Activated CD8-positive, alpha-beta T cell treated with anti-CD3 and anti-CD28 coated beads for 36 hours (primary cell): ENCODE measurements around the gene TMEM171. TPM values are rescaled to one million over a fixed set of nuclear protein-coding genes. Genes with fewer than 3 reads are reported as not detected.
A peak's percentile ranks its signal among the peaks of the same experiment; 100 is the strongest.

ENCODE experiments used
- ATAC-seq: fragments of 200-7000 bp; cut with Tn5 transposase; one replicate; pipeline ENCODE4 v1.10.0; 2021; ENCODE audit warnings: mild to moderate bottlenecking, moderate library complexity
- CTCF ChIA-PET: fragments of 350-600 bp; sonication (Branson Sonifier 250); formaldehyde crosslinking; loops from one replicate; lab custom pipeline; 2021; ENCODE audit warnings: antibody characterized with exemption; lab: Charles Lee
- POLR2A ChIA-PET: fragments of 350-600 bp; sonication (Branson Sonifier 250); formaldehyde crosslinking; loops from one replicate; lab custom pipeline; 2021; ENCODE audit warnings: antibody characterized with exemption; lab: Charles Lee
- DNase-seq: peaks from one replicate; pipeline ENCODE4 v3.0.0-alpha.2; 2020
- H3K27ac Mint-ChIP-seq: one replicate; pipeline ENCODE4 v1.8.0; 2021; ENCODE audit warnings: mild to moderate bottlenecking, mixed read lengths
- H3K27me3 Mint-ChIP-seq: one replicate; pipeline ENCODE4 v1.8.0; 2021; ENCODE audit warnings: mixed read lengths
- H3K36me3 Mint-ChIP-seq: one replicate; pipeline ENCODE4 v1.8.0; 2021; ENCODE audit warnings: low read depth, mixed read lengths
- H3K4me1 Mint-ChIP-seq: one replicate; pipeline ENCODE4 v1.8.0; 2021; ENCODE audit warnings: low read depth, mixed read lengths
- H3K4me3 Mint-ChIP-seq: one replicate; pipeline ENCODE4 v1.8.0; 2021; ENCODE audit warnings: mild to moderate bottlenecking, moderate library complexity, mixed read lengths
- H3K9me3 Mint-ChIP-seq: one replicate; pipeline ENCODE4 v1.8.0; 2021; ENCODE audit warnings: mixed read lengths
- CTCF ChIP-seq: fragments of 200-600 bp; IDR thresholded peaks from one replicate; pipeline ENCODE4 v1.8.0; 2022; ENCODE audit warnings: antibody characterized with exemption, mild to moderate bottlenecking
- intact Hi-C: fragments of 100-400 bp; cut with micrococcal nuclease; formaldehyde crosslinking; loops from one replicate; pipeline ENCODE4 v1.10.0; 2022
- total RNA-seq, 2 experiments: library from RNA; stranded (reverse); gene quantifications; one replicate each; pipeline ENCODE4 v1.2.3, GENCODE V29; 2021

TMEM171 gene
- total RNA-seq, 2 experiments from 2014 or later, result not detected

DNA sequence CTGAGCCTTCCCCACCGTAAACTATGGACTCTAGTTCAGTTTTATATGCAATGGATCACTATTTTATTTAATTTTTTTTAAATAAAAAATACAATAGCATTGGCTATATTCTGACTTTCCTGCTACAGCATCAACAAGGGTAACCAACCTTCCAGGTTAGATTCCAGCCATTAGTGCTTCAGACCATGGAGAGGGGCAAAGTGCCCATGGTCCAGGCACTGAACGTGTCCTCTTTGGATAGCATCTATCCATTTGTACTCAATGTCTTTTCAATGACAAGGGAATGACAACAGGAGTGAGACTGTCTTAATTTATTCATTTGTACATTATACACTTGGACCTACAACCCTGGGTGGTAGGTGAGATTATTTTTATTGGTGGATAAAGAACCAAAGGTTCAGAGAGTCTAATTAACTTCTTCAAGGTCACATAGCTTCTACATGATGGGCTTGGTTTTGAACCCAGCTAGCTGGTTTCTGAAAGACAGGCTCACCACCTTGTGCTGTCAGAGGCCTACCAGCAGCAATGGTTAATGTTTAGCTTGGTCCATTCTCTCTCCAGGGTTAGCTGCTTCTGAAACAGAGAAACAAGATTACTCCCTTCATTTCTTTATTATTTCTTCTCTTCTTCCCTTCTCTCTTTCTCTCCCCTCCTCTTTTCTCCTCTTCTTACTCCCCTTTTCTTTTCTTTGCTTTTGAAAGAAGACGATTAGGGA, 11.5 kb downstream of the TMEM171 start:
- ChIA-PET CTCF (no interaction called here), POLR2A (no interaction called here)
- H3K36me3 Mint-ChIP-seq, result no peaks in the 10 kb centered on the region
- no peak for TF ChIP-seq CTCF
- ATAC-seq (no peak), DNase-seq (no peak)
- no peak overlapping the region for H3K27ac Mint-ChIP-seq
- H3K27me3 Mint-ChIP-seq, result peaks cover 54% of the 10 kb centered on the region
- no peaks in the 10 kb centered on the region for H3K9me3 Mint-ChIP-seq
- no peak overlapping the region for H3K4me3 Mint-ChIP-seq
- intact Hi-C loops, result no loop called here
- H3K4me1 Mint-ChIP-seq, result no peaks in the 10 kb centered on the region

DNA sequence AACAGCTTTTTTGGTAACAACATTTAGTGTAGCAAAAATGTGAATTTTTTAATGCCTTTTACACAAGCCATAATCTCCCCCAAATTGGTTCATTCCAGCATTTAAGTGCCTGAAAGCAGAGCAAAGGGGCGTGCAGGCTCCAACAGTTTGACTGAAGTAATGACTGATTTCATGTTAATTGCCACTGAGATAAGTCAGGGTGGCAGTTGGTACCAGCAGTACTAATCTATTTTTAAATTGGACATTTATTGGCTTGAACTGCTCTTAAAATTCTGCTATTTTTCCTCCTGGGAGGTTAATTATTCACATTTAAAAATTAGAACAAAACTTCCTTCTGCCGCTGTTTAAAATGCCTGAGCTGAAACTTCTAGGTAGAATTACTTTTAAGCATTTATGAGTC, 12.4 kb downstream of the TMEM171 start:
- intact Hi-C loops, result no loop called here
- no peak overlapping the region for H3K27ac Mint-ChIP-seq
- no peak for TF ChIP-seq CTCF
- no peak overlapping the region for H3K4me3 Mint-ChIP-seq
- no peak for DNase-seq
- no peaks in the 10 kb centered on the region for H3K4me1 Mint-ChIP-seq
- peaks cover 57% of the 10 kb centered on the region for H3K27me3 Mint-ChIP-seq
- no peak for ATAC-seq
- POLR2A ChIA-PET, result no interaction called here
- CTCF ChIA-PET, result no interaction called here
- H3K36me3 Mint-ChIP-seq, result no peaks in the 10 kb centered on the region
- no peaks in the 10 kb centered on the region for H3K9me3 Mint-ChIP-seq

- H3K4me3 Mint-ChIP-seq, result no peak overlapping the region
- ChIA-PET CTCF (interaction anchor here (0.9 kb wide), 1 partner anchor 26 kb away, joined by 3 read pairs; no protein-coding TSS in a partner anchor), POLR2A (interaction anchor here (0.8 kb wide), 1 partner anchor 11 kb away, joined by 3 read pairs; no protein-coding TSS in a partner anchor)
- H3K27ac Mint-ChIP-seq, result no peak overlapping the region
- intact Hi-C loops, result no loop called here
- TF ChIP-seq CTCF, result no peak
- peaks cover 54% of the 10 kb centered on the region for H3K27me3 Mint-ChIP-seq
- H3K9me3 Mint-ChIP-seq, result no peaks in the 10 kb centered on the region
- ATAC-seq, result no peak
- H3K36me3 Mint-ChIP-seq, result no peaks in the 10 kb centered on the region
- no peaks in the 10 kb centered on the region for H3K4me1 Mint-ChIP-seq
- DNase-seq, result no peak
These were observed 14.6 kb downstream of the TMEM171 start for GRCh38 chr5:73135021-73135420.

- ChIA-PET CTCF (interaction anchor here (0.7 to 0.9 kb wide), 2 partner anchors 26 to 338 kb away, joined by 3 read pairs; no protein-coding TSS in a partner anchor), POLR2A (no interaction called here)
- TF ChIP-seq CTCF, result peak; percentile 44
- no peak overlapping the region for H3K27ac Mint-ChIP-seq
- H3K4me1 Mint-ChIP-seq, result no peaks in the 10 kb centered on the region
- ATAC-seq, result peak; percentile 73
- DNase-seq, result no peak
- no peak overlapping the region for H3K4me3 Mint-ChIP-seq
- intact Hi-C loops, result no loop called here
- no peaks in the 10 kb centered on the region for H3K36me3 Mint-ChIP-seq
- no peaks in the 10 kb centered on the region for H3K9me3 Mint-ChIP-seq
- peaks cover 51% of the 10 kb centered on the region for H3K27me3 Mint-ChIP-seq
These were observed 15.2 kb downstream of the TMEM171 start for GRCh38 chr5:73135429-73136054.

GRCh38 chr5:73136055-73136562, 15.7 kb downstream of the TMEM171 start:
- CTCF ChIA-PET, result interaction anchor here (0.7 kb wide), 1 partner anchor 338 kb away, joined by 3 read pairs; no protein-coding TSS in a partner anchor
- POLR2A ChIA-PET, result no interaction called here
- Mint-ChIP-seq H3K4me1 (no peaks in the 10 kb centered on the region), H3K27me3 (peaks cover 46% of the 10 kb centered on the region), H3K27ac (no peak overlapping the region), H3K9me3 (no peaks in the 10 kb centered on the region), H3K4me3 (no peak overlapping the region), H3K36me3 (no peaks in the 10 kb centered on the region)
- no peak for ATAC-seq
- TF ChIP-seq CTCF, result no peak
- no peak for DNase-seq
- intact Hi-C loops, result no loop called here
